Upper lobe of left lung (tissue), 4 donors: ENCODE measurements around the gene FOXA3.

Experiments used
- CTCF ChIP-seq, 6 experiments: fragments of 450-650 bp in 4 of 6; fragments of 200-600 bp in 2 of 6; sonication (generic) in 2 of 6; IDR thresholded peaks; one replicate each; pipeline ENCODE4 v1.5.1; 2016 to 2019; ENCODE audit warnings: antibody characterized with exemption in 6 of 6
- POLR2AphosphoS5 ChIP-seq, 2 donors: sonication (generic); formaldehyde crosslinking; IDR thresholded peaks; one replicate each; pipeline ENCODE4 v1.5.1; 2017; ENCODE audit warnings: antibody characterized with exemption in 2 of 2

- TF ChIP-seq CTCF (IDR thresholded peaks at IDR 0.05) (no peak), POLR2AphosphoS5 (IDR thresholded peaks at IDR 0.05) (no peak)
Measured at GRCh38 chr19:45876411-45877197, 12.5 kb downstream of the FOXA3 start.
